Measurements from ENCODE around the gene CHDH. TPM values are rescaled to one million over a fixed set of nuclear protein-coding genes. Genes with fewer than 3 reads are reported as not detected.

Gene CHDH
- total and polyA plus RNA-seq, 10 donors = 0.19 to 4.9 (median 0.62) TPM

GRCh38 chr3:53777468-53777867 lies 68.8 kb downstream of the CHDH start:
- H3K27ac ChIP-seq = no peak overlapping the region
- intact Hi-C loops (cut with DNase I; ENCODE audit: low total_unique reads) = no loop called here
- TF ChIP-seq POLR2A (IDR thresholded peaks at IDR 0.05) = no peak
- TF ChIP-seq POLR2AphosphoS5 (IDR thresholded peaks at IDR 0.05) = no peak
- TF ChIP-seq CTCF (IDR thresholded peaks at IDR 0.05 in 8 of 11, conservative IDR thresholded peaks at IDR 0.05 in 3 of 11) = no peak
- H3K27me3 ChIP-seq (replicated peaks in 1 of 7) = no peaks in the 10 kb centered on the region
- 60 to 70% (median 65%) methylated on average over 8 of the region's 8 CpGs for WGBS, 5 donors
- H3K4me1 ChIP-seq = peaks cover 0 to 9% (median 0%) of the 10 kb centered on the region in 6 donors
- no peaks in the 10 kb centered on the region for H3K36me3 ChIP-seq
- no peaks in the 10 kb centered on the region for H3K9me3 ChIP-seq
- no peak for DNase-seq
- H3K4me3 ChIP-seq = no peak overlapping the region

DNA sequence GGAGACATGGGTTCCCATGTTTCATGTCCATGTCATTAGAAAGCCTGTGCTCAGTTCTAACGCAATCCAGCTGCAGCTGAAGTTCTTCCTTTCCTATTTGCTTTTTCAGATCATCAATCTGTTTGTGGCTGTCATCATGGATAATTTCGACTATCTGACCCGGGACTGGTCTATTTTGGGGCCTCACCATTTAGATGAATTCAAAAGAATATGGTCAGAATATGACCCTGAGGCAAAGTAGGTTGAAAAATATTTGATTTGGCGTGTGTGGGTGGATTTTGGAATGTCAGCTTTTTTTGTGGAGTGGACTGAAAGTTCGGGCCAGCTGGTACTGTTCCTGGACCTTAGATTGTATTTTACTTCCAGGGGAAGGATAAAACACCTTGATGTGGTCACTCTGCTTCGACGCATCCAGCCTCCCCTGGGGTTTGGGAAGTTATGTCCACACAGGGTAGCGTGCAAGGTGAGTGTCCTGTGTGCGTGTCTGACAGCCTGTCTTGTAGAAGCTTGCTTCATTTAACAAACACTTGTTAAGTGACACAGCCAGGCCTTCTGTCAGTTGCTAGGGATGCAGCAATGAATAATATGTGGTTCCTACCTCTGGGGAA lies 69.6 kb downstream of the CHDH start:
- Histone ChIP-seq H3K9me3 (no peaks in the 10 kb centered on the region), H3K4me3 (no peak overlapping the region), H3K27ac (no peak overlapping the region), H3K36me3 (no peaks in the 10 kb centered on the region), H3K4me1 (peaks cover 0 to 9% (median 0%) of the 10 kb centered on the region in 6 donors), H3K27me3 (replicated peaks in 1 of 7) (no peaks in the 10 kb centered on the region)
- TF ChIP-seq POLR2AphosphoS5 (IDR thresholded peaks at IDR 0.05) (no peak), POLR2A (IDR thresholded peaks at IDR 0.05) (no peak), CTCF (IDR thresholded peaks at IDR 0.05 in 8 of 11, conservative IDR thresholded peaks at IDR 0.05 in 3 of 11) (no peak)
- intact Hi-C loops (cut with DNase I; ENCODE audit: low total_unique reads) = no loop called here
- no peak for DNase-seq
- WGBS, 5 donors = 73 to 85% (median 82%) methylated on average over 9 of the region's 9 CpGs

- Histone ChIP-seq H3K36me3 (peaks cover 0 to under 1% (median 0%) of the 10 kb centered on the region in 6 donors), H3K27ac (no peak overlapping the region), H3K4me1 (peaks cover 0 to 9% (median 0%) of the 10 kb centered on the region in 6 donors), H3K4me3 (no peak overlapping the region), H3K27me3 (replicated peaks in 1 of 7) (peaks cover 0 to 5% (median 0%) of the 10 kb centered on the region in 7 donors), H3K9me3 (no peaks in the 10 kb centered on the region)
- no peak for TF ChIP-seq CTCF (IDR thresholded peaks at IDR 0.05 in 8 of 11, conservative IDR thresholded peaks at IDR 0.05 in 3 of 11)
- no peak for TF ChIP-seq POLR2AphosphoS5 (IDR thresholded peaks at IDR 0.05)
- no peak for TF ChIP-seq POLR2A (IDR thresholded peaks at IDR 0.05)
- intact Hi-C loops (cut with DNase I; ENCODE audit: low total_unique reads) = no loop called here
- no peak for DNase-seq
- WGBS, 5 donors = 86 to 91% (median 88%) methylated on average over 5 of the region's 5 CpGs
These were observed 70.4 kb downstream of the CHDH start for GRCh38 chr3:53775834-53776251.

GRCh38 chr3:53775018-53775417 lies 71.2 kb downstream of the CHDH start:
- Histone ChIP-seq H3K9me3 (no peaks in the 10 kb centered on the region), H3K27ac (no peak overlapping the region), H3K4me3 (no peak overlapping the region), H3K4me1 (peaks cover 0 to 9% (median 0%) of the 10 kb centered on the region in 6 donors), H3K27me3 (replicated peaks in 1 of 7) (peaks cover 0 to 10% (median 0%) of the 10 kb centered on the region in 7 donors), H3K36me3 (peaks cover 0 to 4% (median 0%) of the 10 kb centered on the region in 6 donors)
- no peak for TF ChIP-seq POLR2AphosphoS5 (IDR thresholded peaks at IDR 0.05)
- no peak for TF ChIP-seq POLR2A (IDR thresholded peaks at IDR 0.05)
- no peak for TF ChIP-seq CTCF (IDR thresholded peaks at IDR 0.05 in 8 of 11, conservative IDR thresholded peaks at IDR 0.05 in 3 of 11)
- WGBS, 5 donors = 78 to 84% (median 82%) methylated on average over 5 of the region's 5 CpGs
- intact Hi-C loops (cut with DNase I; ENCODE audit: low total_unique reads) = no loop called here
- DNase-seq = no peak
